Measurements from ENCODE around the gene FOLH1. TPM values are rescaled to one million over a fixed set of nuclear protein-coding genes. Genes with fewer than 3 reads are reported as not detected.
"Not testable (repeated sequence)": the region's sequence is repeated elsewhere in the genome, so short reads cannot be mapped to it uniquely, and the experiment has no call there.

The FOLH1 gene
- total RNA-seq, 1 experiment from 2014 or later, result not detected

- BruUV-seq (replicated peaks); RAD21 ChIA-PET (ENCODE audit: low non-redundant PET in 1 of 2, low total read pairs in 2 of 2, uncharacterized antibody in 2 of 2, unreplicated experiment in 2 of 2); H3K79me2 ChIP-seq (ENCODE audit: insufficient read depth, low read length); H3K4me1 ChIP-seq (ENCODE audit: control insufficient read depth in 1 of 2, insufficient read depth in 2 of 2, low read length in 2 of 2); H3K27ac ChIP-seq (ENCODE audit: low read depth, low read length); H3K9me3 ChIP-seq (ENCODE audit: control insufficient read depth in 1 of 2, insufficient read depth in 1 of 2, low read depth in 1 of 2, low read length in 2 of 2); H4K20me1 ChIP-seq (ENCODE audit: insufficient read depth); H3K27me3 ChIP-seq (ENCODE audit: insufficient read depth, low read length); POLR2A ChIA-PET; H3K36me3 ChIP-seq (ENCODE audit: control insufficient read depth in 1 of 2, insufficient read depth in 2 of 2, low read length in 2 of 2); ATAC-seq; DNase-seq (ENCODE audit: low read depth, low spot score); intact Hi-C loops (cut with micrococcal nuclease); H3K9me2 ChIP-seq (ENCODE audit: insufficient read depth); H3K4me2 ChIP-seq (ENCODE audit: low read length); H3K9ac ChIP-seq (ENCODE audit: low read length); CTCF ChIA-PET; H3K4me3 ChIP-seq (replicated peaks in 1 of 2; ENCODE audit: low read depth in 1 of 2, low read length in 2 of 2); H2AFZ ChIP-seq (ENCODE audit: low read depth, low read length, poor library complexity, severe bottlenecking): not testable (repeated sequence)
Measured at GRCh38 chr11:49175378-49175777, 33.0 kb downstream of the FOLH1 start.

GRCh38 chr11:49174691-49175366 is 33.6 kb downstream of the FOLH1 start:
- RAD21 ChIA-PET (ENCODE audit: low non-redundant PET in 1 of 2, low total read pairs in 2 of 2, uncharacterized antibody in 2 of 2, unreplicated experiment in 2 of 2); H4K20me1 ChIP-seq (ENCODE audit: insufficient read depth); H3K4me2 ChIP-seq (ENCODE audit: low read length); H3K9me3 ChIP-seq (ENCODE audit: control insufficient read depth in 1 of 2, insufficient read depth in 1 of 2, low read depth in 1 of 2, low read length in 2 of 2); H3K79me2 ChIP-seq (ENCODE audit: insufficient read depth, low read length); H3K9me2 ChIP-seq (ENCODE audit: insufficient read depth); H3K27ac ChIP-seq (ENCODE audit: low read depth, low read length); H3K4me1 ChIP-seq (ENCODE audit: control insufficient read depth in 1 of 2, insufficient read depth in 2 of 2, low read length in 2 of 2); H3K27me3 ChIP-seq (ENCODE audit: insufficient read depth, low read length); H3K9ac ChIP-seq (ENCODE audit: low read length); DNase-seq (ENCODE audit: low read depth, low spot score); H2AFZ ChIP-seq (ENCODE audit: low read depth, low read length, poor library complexity, severe bottlenecking); CTCF ChIA-PET; H3K36me3 ChIP-seq (ENCODE audit: control insufficient read depth in 1 of 2, insufficient read depth in 2 of 2, low read length in 2 of 2); BruUV-seq (replicated peaks); H3K4me3 ChIP-seq (replicated peaks in 1 of 2; ENCODE audit: low read depth in 1 of 2, low read length in 2 of 2); ATAC-seq; intact Hi-C loops (cut with micrococcal nuclease); POLR2A ChIA-PET: not testable (repeated sequence)

GRCh38 chr11:49171613-49172012 is 36.8 kb downstream of the FOLH1 start:
- H3K4me1 ChIP-seq (ENCODE audit: control insufficient read depth in 1 of 2, insufficient read depth in 2 of 2, low read length in 2 of 2); H3K4me2 ChIP-seq (ENCODE audit: low read length); H3K9me3 ChIP-seq (ENCODE audit: control insufficient read depth in 1 of 2, insufficient read depth in 1 of 2, low read depth in 1 of 2, low read length in 2 of 2); H3K9ac ChIP-seq (ENCODE audit: low read length); H3K36me3 ChIP-seq (ENCODE audit: control insufficient read depth in 1 of 2, insufficient read depth in 2 of 2, low read length in 2 of 2); H2AFZ ChIP-seq (ENCODE audit: low read depth, low read length, poor library complexity, severe bottlenecking); H3K4me3 ChIP-seq (replicated peaks in 1 of 2; ENCODE audit: low read depth in 1 of 2, low read length in 2 of 2); H3K27ac ChIP-seq (ENCODE audit: low read depth, low read length); CTCF ChIA-PET; H3K9me2 ChIP-seq (ENCODE audit: insufficient read depth); RAD21 ChIA-PET (ENCODE audit: low non-redundant PET in 1 of 2, low total read pairs in 2 of 2, uncharacterized antibody in 2 of 2, unreplicated experiment in 2 of 2); H3K79me2 ChIP-seq (ENCODE audit: insufficient read depth, low read length); H4K20me1 ChIP-seq (ENCODE audit: insufficient read depth); H3K27me3 ChIP-seq (ENCODE audit: insufficient read depth, low read length); BruUV-seq (replicated peaks); intact Hi-C loops (cut with micrococcal nuclease); POLR2A ChIA-PET; DNase-seq (ENCODE audit: low read depth, low spot score); ATAC-seq: not testable (repeated sequence)

All from HCT116 (cell line).